GM23338 (cell line): ENCODE data around the gene LRRC37A3. TPM values are rescaled to one million over a fixed set of nuclear protein-coding genes. Genes with fewer than 3 reads are reported as not detected.

Experiments used
- ATAC-seq: fragments of 200-7000 bp; cut with Tn5 transposase; 3 replicates; pipeline ENCODE4 v1.9.1; 2020
- DNase-seq: peaks from one replicate; pipeline ENCODE4 v3.0.0-alpha.2; 2015; ENCODE audit warnings: low spot score
- H2AFZ ChIP-seq: fragments of 200-600 bp; sonication (generic); 2 replicates; pipeline ENCODE4 v1.8.0; 2016; ENCODE audit warnings: antibody characterized with exemption, mild to moderate bottlenecking, moderate library complexity
- H3F3A ChIP-seq: fragments of 200-600 bp; sonication (generic); replicated peaks from 2 replicates; pipeline ENCODE4 v1.8.0; 2017; ENCODE audit warnings: antibody characterized with exemption, mixed run types, low read depth
- H3K27ac ChIP-seq: fragments of 200-600 bp; sonication (generic); 2 replicates; pipeline ENCODE4 v1.6.1; 2016; ENCODE audit warnings: low read depth
- H3K27me3 ChIP-seq: fragments of 200-600 bp; sonication (generic); 2 replicates; pipeline ENCODE4 v1.8.0; 2016; ENCODE audit warnings: mild to moderate bottlenecking, mixed run types, moderate library complexity; ENCODE audit not compliant: insufficient read depth
- H3K36me3 ChIP-seq: fragments of 200-600 bp; sonication (generic); 2 replicates; pipeline ENCODE4 v1.8.0; 2016; ENCODE audit warnings: mild to moderate bottlenecking; ENCODE audit not compliant: insufficient read depth
- H3K4me1 ChIP-seq: fragments of 200-600 bp; sonication (generic); 2 replicates; pipeline ENCODE4 v1.8.0; 2016; ENCODE audit warnings: mild to moderate bottlenecking, moderate library complexity; ENCODE audit not compliant: insufficient read depth
- H3K4me2 ChIP-seq: fragments of 200-600 bp; sonication (generic); 2 replicates; pipeline ENCODE4 v1.7.1; 2017; ENCODE audit warnings: mixed run types
- H3K4me3 ChIP-seq: fragments of 200-600 bp; sonication (generic); 2 replicates; pipeline ENCODE4 v1.6.1; 2016; ENCODE audit warnings: mixed run types
- H3K79me2 ChIP-seq: fragments of 200-600 bp; sonication (generic); replicated peaks from 2 replicates; pipeline ENCODE4 v1.8.0; 2017; ENCODE audit warnings: mild to moderate bottlenecking; ENCODE audit not compliant: insufficient read depth
- H3K9me2 ChIP-seq: fragments of 200-600 bp; sonication (generic); 2 replicates; pipeline ENCODE4 v1.8.0; 2017; ENCODE audit not compliant: insufficient read depth
- H4K20me1 ChIP-seq: fragments of 200-600 bp; sonication (generic); replicated peaks from 2 replicates; pipeline ENCODE4 v1.8.0; 2017; ENCODE audit warnings: mild to moderate bottlenecking; ENCODE audit not compliant: insufficient read depth
- H3K27ac Mint-ChIP-seq: 2 replicates; pipeline ENCODE4 v1.8.0; 2020; ENCODE audit warnings: inconsistent platforms, mild to moderate bottlenecking, moderate library complexity, mixed read lengths
- H3K27me3 Mint-ChIP-seq: 3 replicates; pipeline ENCODE4 v1.8.0; 2022; ENCODE audit warnings: low read depth, mild to moderate bottlenecking, moderate library complexity, mixed read lengths, inconsistent platforms; ENCODE audit not compliant: insufficient read depth, poor library complexity
- H3K36me3 Mint-ChIP-seq: 3 replicates; pipeline ENCODE4 v1.8.0; 2021; ENCODE audit warnings: low read depth, mild to moderate bottlenecking, inconsistent platforms, moderate library complexity, mixed read lengths
- H3K4me1 Mint-ChIP-seq: 3 replicates; pipeline ENCODE4 v1.8.0; 2020; ENCODE audit warnings: mild to moderate bottlenecking, inconsistent platforms, mixed read lengths
- H3K4me3 Mint-ChIP-seq: 3 replicates; pipeline ENCODE4 v1.8.0; 2021; ENCODE audit warnings: moderate library complexity, mild to moderate bottlenecking, inconsistent platforms, mixed read lengths
- H3K9me3 Mint-ChIP-seq: 3 replicates; pipeline ENCODE4 v1.8.0; 2020; ENCODE audit warnings: moderate library complexity, mild to moderate bottlenecking, inconsistent platforms, mixed read lengths
- CREB1 ChIP-seq: fragments of 250-450 bp; sonication (Bioruptor Pico); IDR thresholded peaks from 2 replicates; pipeline ENCODE4 v1.5.0; 2020; ENCODE audit warnings: low read depth, mild to moderate bottlenecking, moderate library complexity
- CTCF ChIP-seq, 2 experiments: fragments of 200-600 bp in 1 of 2; sonication (generic) in 1 of 2; conservative IDR thresholded peaks; 2 replicates each; pipeline versions ENCODE4 v1.5.1 to v1.6.1; 2016 to 2017; ENCODE audit warnings: antibody characterized with exemption in 2 of 2, low read depth in 2 of 2, mild to moderate bottlenecking in 2 of 2, moderate library complexity in 1 of 2
- ETS1 ChIP-seq: IDR thresholded peaks from 2 replicates; pipeline ENCODE4 v1.6.1; 2016; ENCODE audit warnings: antibody characterized with exemption
- EZH2 ChIP-seq: fragments of 200-600 bp; sonication (generic); IDR thresholded peaks from one replicate; pipeline ENCODE4 v1.8.0; 2017; ENCODE audit warnings: antibody characterized with exemption, mild to moderate bottlenecking, low read depth; ENCODE audit not compliant: unreplicated experiment
- EZH2phosphoT487 ChIP-seq: fragments of 200-600 bp; sonication (generic); IDR thresholded peaks from one replicate; pipeline ENCODE4 v1.8.1; 2018; ENCODE audit warnings: antibody characterized with exemption; ENCODE audit not compliant: unreplicated experiment
- JUNB ChIP-seq: IDR thresholded peaks from one replicate; pipeline ENCODE4 v1.6.1; 2016; ENCODE audit warnings: antibody characterized with exemption; ENCODE audit not compliant: unreplicated experiment
- NANOG ChIP-seq: IDR thresholded peaks from 2 replicates; pipeline ENCODE4 v1.6.1; 2016; ENCODE audit warnings: antibody characterized with exemption, borderline replicate concordance
- POLR2AphosphoS5 ChIP-seq: IDR thresholded peaks from 2 replicates; pipeline ENCODE4 v1.6.1; 2016; ENCODE audit warnings: antibody characterized with exemption, low read depth
- REST ChIP-seq: IDR thresholded peaks from one replicate; pipeline ENCODE4 v1.6.1; 2018; ENCODE audit warnings: antibody characterized with exemption; ENCODE audit not compliant: unreplicated experiment
- STAT1 ChIP-seq: IDR thresholded peaks from one replicate; pipeline ENCODE4 v1.6.1; 2016; ENCODE audit warnings: antibody characterized with exemption; ENCODE audit not compliant: unreplicated experiment
- ZNF114 ChIP-seq: fragments of 250-450 bp; sonication (Bioruptor Pico); IDR thresholded peaks from 2 replicates; pipeline ENCODE4 v1.5.0; 2020; ENCODE audit warnings: mild to moderate bottlenecking, moderate library complexity
- ZNF331 ChIP-seq: fragments of 250-450 bp; sonication (Bioruptor Pico); IDR thresholded peaks from 2 replicates; pipeline ENCODE4 v1.5.0; 2020; ENCODE audit warnings: low read depth, mild to moderate bottlenecking, moderate library complexity
- ZNF462 ChIP-seq: fragments of 250-450 bp; sonication (Bioruptor Pico); IDR thresholded peaks from 2 replicates; pipeline ENCODE4 v1.5.0; 2020; ENCODE audit warnings: mild to moderate bottlenecking, moderate library complexity
- polyA plus RNA-seq: library from polyadenylated mRNA; unstranded; fragments of >200 nt; fragmentation: Nextera tagmentation; extraction: Ambion mirVana; gene quantifications from 2 replicates; pipeline ENCODE4 v1.2.1, GENCODE V29; 2016
- total RNA-seq: library from RNA; depleted of rRNA; stranded (reverse); fragments of >200 nt; shearing (Covaris generic); gene quantifications from 2 replicates; pipeline ENCODE4 v1.2.3, GENCODE V29; 2014

The LRRC37A3 gene
- total and polyA plus RNA-seq, 2 experiments from 2014 or later = 3.5 to 5.6 TPM

- Histone ChIP-seq H3K4me3 (no peak overlapping the region), H3F3A (no peaks in the 10 kb centered on the region), H4K20me1 (no peaks in the 10 kb centered on the region), H3K4me2 (no peak overlapping the region), H3K79me2 (no peaks in the 10 kb centered on the region), H3K9me2 (no peaks in the 10 kb centered on the region), H3K36me3 (no peaks in the 10 kb centered on the region), H3K27me3 (no peaks in the 10 kb centered on the region), H3K4me1 (no peaks in the 10 kb centered on the region), H3K27ac (no peak overlapping the region), H2AFZ (no peak overlapping the region)
- ATAC-seq = no peak
- TF ChIP-seq NANOG = no peak
- no peak for TF ChIP-seq ZNF462 (CRISPR knock-in tag)
- TF ChIP-seq CTCF (conservative IDR thresholded peaks at IDR 0.05; ENCODE audit: low read depth in 2 of 2) = no peak
- no peak for TF ChIP-seq CREB1 (CRISPR knock-in tag)
- no peak for TF ChIP-seq STAT1
- TF ChIP-seq POLR2AphosphoS5 = no peak
- no peak for TF ChIP-seq EZH2phosphoT487
- TF ChIP-seq ETS1 = no peak
- no peak for TF ChIP-seq ZNF114 (CRISPR knock-in tag)
- TF ChIP-seq JUNB = no peak
- no peak for TF ChIP-seq EZH2
- no peak for TF ChIP-seq REST
- TF ChIP-seq ZNF331 = no peak
- no peak overlapping the region for H3K4me3 Mint-ChIP-seq
- H3K9me3 Mint-ChIP-seq = no peaks in the 10 kb centered on the region
- H3K27ac Mint-ChIP-seq = no peak overlapping the region
- peaks cover 4% of the 10 kb centered on the region for H3K27me3 Mint-ChIP-seq
- H3K36me3 Mint-ChIP-seq = no peaks in the 10 kb centered on the region
- no peaks in the 10 kb centered on the region for H3K4me1 Mint-ChIP-seq
- DNase-seq = no peak
Measured at GRCh38 chr17:64950871-64951270, 31.6 kb upstream of the LRRC37A3 start.
